ENCODE data around the gene WSCD1.

Gene WSCD1

DNA sequence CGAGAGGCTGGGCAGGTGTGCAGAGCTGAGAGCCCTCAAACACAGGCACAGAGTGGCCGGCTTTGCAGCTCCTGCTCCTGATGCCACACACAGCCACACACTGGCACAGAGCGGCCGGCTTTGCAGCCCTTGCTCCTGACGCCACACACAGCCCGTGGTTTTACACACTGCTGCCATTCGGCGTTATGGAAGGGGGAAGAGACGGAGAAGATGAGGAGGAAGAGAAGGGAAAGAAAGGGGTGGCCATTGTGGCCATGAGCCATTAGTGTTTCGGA is 26.8 kb downstream of the WSCD1 start:
- H3K4me1 ChIP-seq (ENCODE audit: low read length), result no peaks in the 10 kb centered on the region
- H3K36me3 ChIP-seq (replicated peaks; ENCODE audit: low read depth, low read length), result no peaks in the 10 kb centered on the region
- no peak overlapping the region for H3K27ac ChIP-seq (ENCODE audit: low read length)
- no peaks in the 10 kb centered on the region for H3K27me3 ChIP-seq (ENCODE audit: low read depth, low read length)
- no peak overlapping the region for H2AFZ ChIP-seq (ENCODE audit: low read depth, low read length)
- no peak overlapping the region for H3K4me2 ChIP-seq (ENCODE audit: low read length)
- H4K20me1 ChIP-seq (ENCODE audit: insufficient read depth, low read length), result no peaks in the 10 kb centered on the region
- H3K9ac ChIP-seq (ENCODE audit: low read length), result no peak overlapping the region
- no peak overlapping the region for H3K4me3 ChIP-seq (ENCODE audit: low read length)
- no peaks in the 10 kb centered on the region for H3K79me2 ChIP-seq (ENCODE audit: low read length)
- H3K9me3 ChIP-seq (ENCODE audit: insufficient read depth, low read length), result no peaks in the 10 kb centered on the region
- TF ChIP-seq EZH2phosphoT487 (IDR thresholded peaks at IDR 0.05; ENCODE audit: low read depth), result no peak
- TF ChIP-seq, protein P1, sequence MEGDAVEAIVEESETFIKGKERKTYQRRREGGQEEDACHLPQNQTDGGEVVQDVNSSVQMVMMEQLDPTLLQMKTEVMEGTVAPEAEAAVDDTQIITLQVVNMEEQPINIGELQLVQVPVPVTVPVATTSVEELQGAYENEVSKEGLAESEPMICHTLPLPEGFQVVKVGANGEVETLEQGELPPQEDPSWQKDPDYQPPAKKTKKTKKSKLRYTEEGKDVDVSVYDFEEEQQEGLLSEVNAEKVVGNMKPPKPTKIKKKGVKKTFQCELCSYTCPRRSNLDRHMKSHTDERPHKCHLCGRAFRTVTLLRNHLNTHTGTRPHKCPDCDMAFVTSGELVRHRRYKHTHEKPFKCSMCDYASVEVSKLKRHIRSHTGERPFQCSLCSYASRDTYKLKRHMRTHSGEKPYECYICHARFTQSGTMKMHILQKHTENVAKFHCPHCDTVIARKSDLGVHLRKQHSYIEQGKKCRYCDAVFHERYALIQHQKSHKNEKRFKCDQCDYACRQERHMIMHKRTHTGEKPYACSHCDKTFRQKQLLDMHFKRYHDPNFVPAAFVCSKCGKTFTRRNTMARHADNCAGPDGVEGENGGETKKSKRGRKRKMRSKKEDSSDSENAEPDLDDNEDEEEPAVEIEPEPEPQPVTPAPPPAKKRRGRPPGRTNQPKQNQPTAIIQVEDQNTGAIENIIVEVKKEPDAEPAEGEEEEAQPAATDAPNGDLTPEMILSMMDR (IDR thresholded peaks at IDR 0.05; ENCODE audit: low read depth, low read length), result no peak

DNA sequence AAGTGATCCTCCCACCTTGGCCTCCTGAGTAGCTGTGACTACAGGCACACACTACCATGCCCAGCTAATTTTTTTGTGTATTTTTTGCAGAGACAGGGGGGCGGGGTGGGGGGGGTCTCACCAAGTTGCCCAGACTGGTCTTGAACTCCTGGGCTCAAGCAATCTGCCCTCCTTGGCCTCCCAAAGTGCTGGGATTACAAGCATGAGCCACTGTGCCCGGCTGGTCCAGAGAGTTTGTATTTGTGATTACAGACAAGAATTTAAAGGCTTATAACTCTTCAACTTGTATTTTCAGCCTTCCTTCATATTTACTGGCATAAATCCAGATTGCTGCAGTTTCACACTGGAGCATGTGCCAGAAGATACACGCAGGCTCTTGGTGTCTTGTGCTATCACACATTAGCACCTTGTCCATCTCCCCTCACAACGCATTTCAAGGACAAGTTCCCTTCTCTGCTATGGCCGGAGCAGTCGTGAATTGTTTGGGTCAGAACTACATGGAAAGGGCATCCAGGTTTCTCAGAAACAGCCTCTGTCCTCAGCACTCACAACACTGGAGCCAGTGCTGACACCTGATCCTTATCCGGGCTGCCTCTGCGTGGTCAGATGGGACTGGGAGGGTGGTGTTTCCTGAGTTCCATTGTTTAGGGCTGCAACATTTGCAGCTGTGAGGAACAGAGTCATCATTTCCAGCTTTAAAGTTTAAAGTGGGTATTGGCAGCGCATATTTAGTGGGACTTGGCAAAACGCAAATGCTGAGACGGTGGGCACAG is 28.1 kb downstream of the WSCD1 start:
- H3K4me2 ChIP-seq (ENCODE audit: low read length), result no peak overlapping the region
- H3K36me3 ChIP-seq (replicated peaks; ENCODE audit: low read depth, low read length), result no peaks in the 10 kb centered on the region
- H3K9me3 ChIP-seq (ENCODE audit: insufficient read depth, low read length), result no peaks in the 10 kb centered on the region
- no peak overlapping the region for H2AFZ ChIP-seq (ENCODE audit: low read depth, low read length)
- H3K27ac ChIP-seq (ENCODE audit: low read length), result no peak overlapping the region
- no peak for TF ChIP-seq EZH2phosphoT487 (IDR thresholded peaks at IDR 0.05; ENCODE audit: low read depth)
- TF ChIP-seq, protein P1 (IDR thresholded peaks at IDR 0.05; ENCODE audit: low read depth, low read length), result no peak
- no peaks in the 10 kb centered on the region for H4K20me1 ChIP-seq (ENCODE audit: insufficient read depth, low read length)
- H3K79me2 ChIP-seq (ENCODE audit: low read length), result no peaks in the 10 kb centered on the region
- H3K27me3 ChIP-seq (ENCODE audit: low read depth, low read length), result no peaks in the 10 kb centered on the region
- no peak overlapping the region for H3K4me3 ChIP-seq (ENCODE audit: low read length)
- H3K4me1 ChIP-seq (ENCODE audit: low read length), result no peaks in the 10 kb centered on the region
- no peak overlapping the region for H3K9ac ChIP-seq (ENCODE audit: low read length)

DNA sequence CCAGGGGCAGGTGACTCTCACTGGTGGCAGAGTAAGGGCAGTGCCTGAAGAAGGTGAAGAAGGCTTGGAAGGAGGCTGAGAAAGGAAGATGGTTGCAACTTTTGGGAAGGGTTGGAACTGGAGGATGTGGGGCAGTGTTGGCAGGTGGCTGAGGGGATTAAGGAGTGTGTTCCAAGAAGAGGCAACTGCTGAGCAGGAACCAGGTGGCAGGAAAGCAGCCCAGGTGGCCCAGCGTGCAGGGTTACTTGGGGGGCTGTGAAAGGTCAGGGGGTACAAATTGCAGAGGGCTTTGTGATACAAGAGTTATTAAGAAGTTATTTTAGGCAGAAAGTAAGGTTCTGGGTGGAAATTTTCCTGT is 28.6 kb downstream of the WSCD1 start:
- H3K4me1 ChIP-seq (ENCODE audit: low read length), result no peaks in the 10 kb centered on the region
- H3K36me3 ChIP-seq (replicated peaks; ENCODE audit: low read depth, low read length), result no peaks in the 10 kb centered on the region
- H3K4me2 ChIP-seq (ENCODE audit: low read length), result no peak overlapping the region
- no peak overlapping the region for H3K9ac ChIP-seq (ENCODE audit: low read length)
- H2AFZ ChIP-seq (ENCODE audit: low read depth, low read length), result no peak overlapping the region
- no peaks in the 10 kb centered on the region for H3K27me3 ChIP-seq (ENCODE audit: low read depth, low read length)
- H3K9me3 ChIP-seq (ENCODE audit: insufficient read depth, low read length), result no peaks in the 10 kb centered on the region
- no peaks in the 10 kb centered on the region for H3K79me2 ChIP-seq (ENCODE audit: low read length)
- no peak overlapping the region for H3K4me3 ChIP-seq (ENCODE audit: low read length)
- TF ChIP-seq, protein P1 (IDR thresholded peaks at IDR 0.05; ENCODE audit: low read depth, low read length), result no peak
- TF ChIP-seq EZH2phosphoT487 (IDR thresholded peaks at IDR 0.05; ENCODE audit: low read depth), result no peak
- H3K27ac ChIP-seq (ENCODE audit: low read length), result no peak overlapping the region
- H4K20me1 ChIP-seq (ENCODE audit: insufficient read depth, low read length), result no peaks in the 10 kb centered on the region

DNA sequence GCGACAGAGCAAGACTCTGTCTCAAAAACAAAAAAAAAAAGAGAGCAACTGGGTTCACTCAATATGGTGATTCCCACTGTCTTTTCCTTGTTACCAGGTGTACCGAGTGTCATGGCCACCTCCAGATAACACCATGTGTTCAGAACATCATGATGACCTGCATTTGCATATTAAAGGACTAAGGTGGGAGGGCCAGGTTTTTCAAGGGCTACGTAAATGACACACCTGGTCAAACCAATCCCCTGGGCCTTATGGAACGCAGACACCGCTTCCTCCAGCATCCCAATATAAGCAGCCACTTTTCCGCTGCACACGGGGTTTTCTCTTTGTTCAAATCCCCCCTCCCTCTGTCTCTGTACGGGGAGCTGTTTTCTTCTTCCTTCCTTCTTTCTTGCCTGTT is 29.3 kb downstream of the WSCD1 start:
- no peak overlapping the region for H3K27ac ChIP-seq (ENCODE audit: low read length)
- H3K27me3 ChIP-seq (ENCODE audit: low read depth, low read length), result no peaks in the 10 kb centered on the region
- H3K4me3 ChIP-seq (ENCODE audit: low read length), result no peak overlapping the region
- H3K79me2 ChIP-seq (ENCODE audit: low read length), result no peaks in the 10 kb centered on the region
- H2AFZ ChIP-seq (ENCODE audit: low read depth, low read length), result no peak overlapping the region
- no peak overlapping the region for H3K9ac ChIP-seq (ENCODE audit: low read length)
- H3K9me3 ChIP-seq (ENCODE audit: insufficient read depth, low read length), result no peaks in the 10 kb centered on the region
- H3K36me3 ChIP-seq (replicated peaks; ENCODE audit: low read depth, low read length), result no peaks in the 10 kb centered on the region
- no peaks in the 10 kb centered on the region for H4K20me1 ChIP-seq (ENCODE audit: insufficient read depth, low read length)
- no peaks in the 10 kb centered on the region for H3K4me1 ChIP-seq (ENCODE audit: low read length)
- TF ChIP-seq, protein P1 (IDR thresholded peaks at IDR 0.05; ENCODE audit: low read depth, low read length), result no peak
- TF ChIP-seq EZH2phosphoT487 (IDR thresholded peaks at IDR 0.05; ENCODE audit: low read depth), result no peak
- no peak overlapping the region for H3K4me2 ChIP-seq (ENCODE audit: low read length)
